Activated gamma-delta T cell (primary cell): ENCODE results near the gene RNF187.

ENCODE experiments used
- DNase-seq: peaks from one replicate; lab custom pipeline; 2025; lab: John Stamatoyannopoulos, UW

Gene RNF187

GRCh38 chr1:228544021-228544850 lies 57.1 kb downstream of the RNF187 start:
- no peak for DNase-seq

GRCh38 chr1:228544921-228545591 lies 57.9 kb downstream of the RNF187 start:
- no peak for DNase-seq
